ENCODE results near the gene ENTPD6. TPM values are rescaled to one million over a fixed set of nuclear protein-coding genes. Genes with fewer than 3 reads are reported as not detected.

ENTPD6 gene
- polyA plus RNA-seq, 5 donors: 41.5 to 57.3 (median 43.3) TPM

- no peak for DNase-seq
Measured at GRCh38 chr20:25274891-25275812, 79.6 kb downstream of the ENTPD6 start.

- DNase-seq: no peak
Measured at GRCh38 chr20:25275813-25276532, 80.5 kb downstream of the ENTPD6 start.

Other genes starting within 250 kb of the ENTPD6 start
- 1 to 10 TPM; 1.3 to 1.9 (median 1.4) TPM for gene CST7, start 246.4 kb upstream of the ENTPD6 start, polyA plus RNA-seq (ENCODE audit: insufficient read depth in 1 of 5, insufficient read length in 5 of 5, low replicate concordance in 1 of 5)
- 10 to 100 TPM; 83.1 to 92.6 (median 84.3) TPM for gene APMAP, start 203.0 kb upstream of the ENTPD6 start, polyA plus RNA-seq (ENCODE audit: insufficient read depth in 1 of 5, insufficient read length in 5 of 5, low replicate concordance in 1 of 5)
- gene ACSS1, start 137.6 kb upstream of the ENTPD6 start, polyA plus RNA-seq (ENCODE audit: insufficient read depth in 1 of 5, insufficient read length in 5 of 5, low replicate concordance in 1 of 5): 10 to 100 TPM; 36.0 to 45.9 (median 39.1) TPM
- gene VSX1, start 113.6 kb upstream of the ENTPD6 start, polyA plus RNA-seq (ENCODE audit: insufficient read depth in 1 of 5, insufficient read length in 5 of 5, low replicate concordance in 1 of 5): not detected
- 10 to 100 TPM; 33.7 to 55.9 (median 39.6) TPM for gene PYGB, start 52.4 kb downstream of the ENTPD6 start, polyA plus RNA-seq (ENCODE audit: insufficient read depth in 1 of 5, insufficient read length in 5 of 5, low replicate concordance in 1 of 5)
- 10 to 100 TPM; 39.0 to 51.3 (median 42.7) TPM for gene ABHD12, start 195.1 kb downstream of the ENTPD6 start, polyA plus RNA-seq (ENCODE audit: insufficient read depth in 1 of 5, insufficient read length in 5 of 5, low replicate concordance in 1 of 5)
- 10 to 100 TPM; 12.6 to 25.5 (median 16.7) TPM for gene GINS1, start 212.0 kb downstream of the ENTPD6 start, polyA plus RNA-seq (ENCODE audit: insufficient read depth in 1 of 5, insufficient read length in 5 of 5, low replicate concordance in 1 of 5)

All from right lung (tissue), 5 donors.